Measurements from ENCODE around the gene ATMIN.

The ATMIN gene

DNA sequence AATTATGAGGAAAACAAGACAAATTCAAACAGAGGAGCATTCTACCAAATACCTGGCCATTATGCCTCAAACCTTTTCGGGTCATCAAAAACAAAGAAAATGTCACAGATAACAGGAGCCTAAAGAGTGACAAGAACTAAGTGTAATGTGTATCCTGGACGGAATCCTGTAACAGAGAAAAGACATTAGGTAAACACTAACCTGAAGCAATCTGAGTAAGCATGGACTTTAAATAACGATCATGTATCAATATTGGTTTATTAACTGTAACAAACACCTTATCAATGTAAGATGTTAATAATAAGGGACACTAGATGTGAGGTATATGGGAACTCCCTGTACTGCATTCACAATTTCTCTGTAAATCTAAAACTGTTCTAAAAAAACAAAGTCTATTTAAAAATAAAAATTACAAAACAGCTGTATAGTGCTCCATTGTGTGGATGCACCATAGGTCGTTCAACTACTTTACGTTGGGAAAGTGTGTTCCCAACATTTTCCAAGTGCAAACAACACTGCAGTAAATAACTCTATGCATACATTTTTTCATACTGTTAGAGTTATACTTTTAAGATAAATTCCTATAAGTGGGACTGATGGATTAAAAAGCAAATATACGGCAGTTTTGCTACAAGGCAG lies 43.7 kb upstream of the ATMIN start:
- TF ChIP-seq, protein P1, sequence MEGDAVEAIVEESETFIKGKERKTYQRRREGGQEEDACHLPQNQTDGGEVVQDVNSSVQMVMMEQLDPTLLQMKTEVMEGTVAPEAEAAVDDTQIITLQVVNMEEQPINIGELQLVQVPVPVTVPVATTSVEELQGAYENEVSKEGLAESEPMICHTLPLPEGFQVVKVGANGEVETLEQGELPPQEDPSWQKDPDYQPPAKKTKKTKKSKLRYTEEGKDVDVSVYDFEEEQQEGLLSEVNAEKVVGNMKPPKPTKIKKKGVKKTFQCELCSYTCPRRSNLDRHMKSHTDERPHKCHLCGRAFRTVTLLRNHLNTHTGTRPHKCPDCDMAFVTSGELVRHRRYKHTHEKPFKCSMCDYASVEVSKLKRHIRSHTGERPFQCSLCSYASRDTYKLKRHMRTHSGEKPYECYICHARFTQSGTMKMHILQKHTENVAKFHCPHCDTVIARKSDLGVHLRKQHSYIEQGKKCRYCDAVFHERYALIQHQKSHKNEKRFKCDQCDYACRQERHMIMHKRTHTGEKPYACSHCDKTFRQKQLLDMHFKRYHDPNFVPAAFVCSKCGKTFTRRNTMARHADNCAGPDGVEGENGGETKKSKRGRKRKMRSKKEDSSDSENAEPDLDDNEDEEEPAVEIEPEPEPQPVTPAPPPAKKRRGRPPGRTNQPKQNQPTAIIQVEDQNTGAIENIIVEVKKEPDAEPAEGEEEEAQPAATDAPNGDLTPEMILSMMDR (conservative IDR thresholded peaks at IDR 0.05; ENCODE audit: control insufficient read depth, insufficient read depth, low read depth, low read length), result no peak
- DNase-seq (ENCODE audit: low read depth), result no peak
- H3K4me3 ChIP-seq (ENCODE audit: control insufficient read depth, low read depth, low read length), result no peak overlapping the region

GRCh38 chr16:80992676-80993293 lies 42.9 kb upstream of the ATMIN start:
- DNase-seq (ENCODE audit: low read depth), result no peak
- TF ChIP-seq, protein P1 (conservative IDR thresholded peaks at IDR 0.05; ENCODE audit: control insufficient read depth, insufficient read depth, low read depth, low read length), result no peak
- no peak overlapping the region for H3K4me3 ChIP-seq (ENCODE audit: control insufficient read depth, low read depth, low read length)

DNA sequence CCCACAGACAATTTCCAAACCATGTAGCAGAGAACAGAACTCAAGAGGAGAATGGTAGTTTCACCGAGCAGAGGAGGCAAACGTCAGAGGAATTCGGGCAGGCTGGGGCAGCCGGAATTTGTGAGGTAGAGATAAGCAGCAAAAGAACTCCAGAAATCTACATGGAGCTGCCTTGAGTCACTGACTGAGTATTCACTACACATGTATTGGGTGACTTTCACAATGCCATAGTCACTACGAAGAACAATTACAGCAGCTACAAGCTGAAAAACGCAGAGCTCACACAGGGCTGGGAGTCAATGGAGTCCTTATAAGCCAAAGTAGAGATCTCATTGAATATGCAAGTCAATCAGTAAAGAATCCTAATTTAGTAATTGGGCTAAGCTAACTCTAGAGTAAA lies 42.3 kb upstream of the ATMIN start:
- peak; percentile 76 for DNase-seq (ENCODE audit: low read depth)
- TF ChIP-seq, protein P1 (conservative IDR thresholded peaks at IDR 0.05; ENCODE audit: control insufficient read depth, insufficient read depth, low read depth, low read length), result no peak
- no peak overlapping the region for H3K4me3 ChIP-seq (ENCODE audit: control insufficient read depth, low read depth, low read length)

DNA sequence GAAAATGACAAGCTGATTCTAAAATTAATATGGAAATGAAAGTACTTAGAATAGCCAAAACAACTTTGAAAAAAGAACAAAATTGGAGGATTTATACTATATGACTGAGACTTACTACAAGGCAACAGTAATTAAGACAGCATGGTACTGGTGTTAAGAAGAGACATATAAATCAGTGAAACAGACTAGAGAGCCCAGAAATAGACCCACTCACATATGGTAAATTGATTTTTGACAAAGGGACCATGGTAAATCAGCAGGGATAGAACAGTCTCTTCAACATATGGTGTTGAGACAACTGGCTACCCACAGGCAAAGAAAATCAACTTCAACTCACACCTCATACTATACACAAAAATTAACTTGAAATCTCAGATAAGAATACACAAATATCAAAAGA lies 41.8 kb upstream of the ATMIN start:
- no peak for DNase-seq (ENCODE audit: low read depth)
- TF ChIP-seq, protein P1 (conservative IDR thresholded peaks at IDR 0.05; ENCODE audit: control insufficient read depth, insufficient read depth, low read depth, low read length), result no peak
- H3K4me3 ChIP-seq (ENCODE audit: control insufficient read depth, low read depth, low read length), result no peak overlapping the region

DNA sequence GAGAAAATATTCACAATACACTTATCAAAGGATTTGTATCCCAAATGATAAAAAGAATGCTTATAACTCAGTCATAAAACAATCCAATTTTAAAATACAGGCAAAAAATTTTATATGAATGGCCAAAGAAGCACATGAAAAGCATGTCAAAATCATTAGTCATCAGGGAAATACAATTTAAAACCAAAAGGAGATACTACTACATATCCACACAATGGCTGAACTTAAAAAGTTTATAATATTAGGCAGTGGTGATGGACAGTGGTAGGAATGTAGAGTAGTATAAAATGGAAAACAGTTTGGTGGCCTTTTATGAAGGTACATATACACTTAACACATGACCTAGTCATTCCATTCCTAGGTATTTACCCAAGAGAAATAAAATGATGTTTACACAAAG lies 41.2 kb upstream of the ATMIN start:
- TF ChIP-seq, protein P1 (conservative IDR thresholded peaks at IDR 0.05; ENCODE audit: control insufficient read depth, insufficient read depth, low read depth, low read length), result no peak
- H3K4me3 ChIP-seq (ENCODE audit: control insufficient read depth, low read depth, low read length), result no peak overlapping the region
- DNase-seq (ENCODE audit: low read depth), result no peak

DNA sequence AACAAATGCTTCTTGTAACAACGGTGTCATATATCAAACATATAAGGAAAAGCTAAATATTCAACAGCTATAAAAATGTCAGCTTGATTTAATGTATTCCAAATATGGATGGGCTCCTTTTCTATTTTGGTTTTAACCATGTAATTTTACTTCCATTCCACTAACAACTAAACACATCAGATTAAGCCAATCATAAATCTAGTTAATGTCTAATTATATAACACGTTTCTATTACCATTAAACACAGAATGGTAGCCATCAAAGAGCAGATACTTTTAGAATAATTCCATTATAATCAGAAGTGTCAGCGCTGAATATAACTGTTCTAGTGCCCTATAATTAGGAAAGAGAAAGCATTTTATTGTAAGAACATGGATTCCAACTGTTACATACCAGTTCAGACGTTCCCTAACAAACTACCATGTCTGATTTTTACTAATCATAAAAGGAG lies 38.9 kb upstream of the ATMIN start:
- H3K4me3 ChIP-seq (ENCODE audit: control insufficient read depth, low read depth, low read length), result no peak overlapping the region
- TF ChIP-seq, protein P1 (conservative IDR thresholded peaks at IDR 0.05; ENCODE audit: control insufficient read depth, insufficient read depth, low read depth, low read length), result no peak
- DNase-seq (ENCODE audit: low read depth), result no peak
